Esophagus squamous epithelium (tissue), 5 donors: Measurements from ENCODE around the gene NUBPL. TPM values are rescaled to one million over a fixed set of nuclear protein-coding genes. Genes with fewer than 3 reads are reported as not detected.

Experiments used
- DNase-seq: peaks from one replicate; lab custom pipeline; 2025; lab: John Stamatoyannopoulos, UW
- H3K27ac ChIP-seq, 4 donors: fragments of 200-600 bp; sonication (generic); one replicate each; pipeline ENCODE4 v1.5.1; 2016 to 2019; ENCODE audit warnings: mild to moderate bottlenecking in 1 of 4
- H3K27me3 ChIP-seq, 4 donors: fragments of 200-600 bp; sonication (generic); 1 replicate in 3 of 4; 2 replicates in 1 of 4; pipeline versions ENCODE4 v1.5.1 to v1.6.0; 2017 to 2021; ENCODE audit warnings: antibody characterized with exemption in 1 of 4
- H3K36me3 ChIP-seq, 3 donors: fragments of 200-600 bp; sonication (generic); one replicate each; pipeline ENCODE4 v1.5.1; 2016 to 2019
- H3K4me1 ChIP-seq, 3 donors: fragments of 200-600 bp; sonication (generic); one replicate each; pipeline ENCODE4 v1.5.1; 2017 to 2019
- H3K4me3 ChIP-seq, 4 donors: fragments of 200-600 bp; sonication (generic); 1 replicate in 3 of 4; 2 replicates in 1 of 4; pipeline ENCODE4 v1.5.1; 2016 to 2019; ENCODE audit warnings: mild to moderate bottlenecking in 2 of 4, moderate library complexity in 1 of 4
- H3K9me3 ChIP-seq, 3 donors: fragments of 200-600 bp; sonication (generic); one replicate each; pipeline ENCODE4 v1.5.1; 2016 to 2019
- CTCF ChIP-seq, 6 experiments: fragments of 450-650 bp in 4 of 6; fragments of 200-600 bp in 2 of 6; sonication (generic) in 2 of 6; IDR thresholded peaks; one replicate each; pipeline ENCODE4 v1.5.1; 2016 to 2019; ENCODE audit warnings: antibody characterized with exemption in 6 of 6, mild to moderate bottlenecking in 4 of 6, moderate library complexity in 4 of 6
- POLR2A ChIP-seq, 4 donors: fragments of 450-650 bp; IDR thresholded peaks; one replicate each; pipeline ENCODE4 v1.6.1; 2017; ENCODE audit warnings: antibody characterized with exemption in 4 of 4, mild to moderate bottlenecking in 4 of 4, moderate library complexity in 3 of 4
- WGBS, 2 donors: methylation state at CpG; one replicate each; pipeline ENCODE4 v1.1.5; 2018; 5-methylcytosine and 5-hydroxymethylcytosine counted together
- intact Hi-C: fragments of 100-400 bp; cut with DNase I; formaldehyde crosslinking; loops from one replicate; pipeline ENCODE4 v1.15.0; 2022
- total RNA-seq, 4 donors: library from RNA; depleted of rRNA; stranded (reverse); fragments of >200 nt; gene quantifications; one replicate each; pipeline ENCODE4 v1.1.0, GENCODE V29; 2016
- donor health status: DM: yes; HTN: yes; CAD: no.

Gene NUBPL
- total RNA-seq, 4 donors from 2014 or later: 2.9 to 8.4 (median 6.8) TPM

- Histone ChIP-seq H3K4me3 (no peak overlapping the region), H3K36me3 (peaks cover 0 to 14% (median 0%) of the 10 kb centered on the region in 3 donors), H3K4me1 (no peaks in the 10 kb centered on the region), H3K9me3 (no peaks in the 10 kb centered on the region), H3K27me3 (no peaks in the 10 kb centered on the region), H3K27ac (no peak overlapping the region)
- 83% methylated on average over 2 of the region's 3 CpGs; no CpG with 5 or more reads in 1 of the 2 donors for WGBS, 2 donors
- no peak for DNase-seq
- no peak for TF ChIP-seq CTCF (IDR thresholded peaks at IDR 0.05)
- no peak for TF ChIP-seq POLR2A (IDR thresholded peaks at IDR 0.05)
- intact Hi-C loops: no loop called here
Observed at GRCh38 chr14:31677630-31678029, 116.4 kb downstream of the NUBPL start.

GRCh38 chr14:31678421-31679249 is 117.4 kb downstream of the NUBPL start:
- WGBS, 2 donors: 83% methylated on average over 5 to 6 of the region's 9 CpGs
- no peaks in the 10 kb centered on the region for H3K9me3 ChIP-seq
- H3K4me1 ChIP-seq: no peaks in the 10 kb centered on the region
- no peak overlapping the region for H3K27ac ChIP-seq
- H3K36me3 ChIP-seq: peaks cover 0 to 14% (median 0%) of the 10 kb centered on the region in 3 donors
- TF ChIP-seq POLR2A (IDR thresholded peaks at IDR 0.05): no peak
- TF ChIP-seq CTCF (IDR thresholded peaks at IDR 0.05): no peak
- no peak for DNase-seq
- H3K27me3 ChIP-seq: no peaks in the 10 kb centered on the region
- no peak overlapping the region for H3K4me3 ChIP-seq
- intact Hi-C loops: no loop called here

GRCh38 chr14:31682768-31683167 is 121.6 kb downstream of the NUBPL start:
- intact Hi-C loops: no loop called here
- WGBS, 2 donors: 94 to 97% methylated on average over 2 of the region's 2 CpGs
- TF ChIP-seq CTCF (IDR thresholded peaks at IDR 0.05): no peak
- no peak for TF ChIP-seq POLR2A (IDR thresholded peaks at IDR 0.05)

GRCh38 chr14:31687726-31688125 is 126.5 kb downstream of the NUBPL start:
- DNase-seq: no peak
- TF ChIP-seq CTCF (IDR thresholded peaks at IDR 0.05) (no peak), POLR2A (IDR thresholded peaks at IDR 0.05) (no peak)
- H3K4me3 ChIP-seq: no peak overlapping the region
- H3K9me3 ChIP-seq: no peaks in the 10 kb centered on the region
- no peaks in the 10 kb centered on the region for H3K27me3 ChIP-seq
- WGBS, 2 donors: 93 to 100% methylated on average over 1 of the region's 1 CpG
- H3K36me3 ChIP-seq: no peaks in the 10 kb centered on the region
- H3K4me1 ChIP-seq: no peaks in the 10 kb centered on the region
- no peak overlapping the region for H3K27ac ChIP-seq
- intact Hi-C loops: no loop called here

More at GRCh38 chr14:31682768-31683167, 121.6 kb downstream of the NUBPL start:
- Histone ChIP-seq H3K27me3 (no peaks in the 10 kb centered on the region), H3K4me3 (no peak overlapping the region), H3K4me1 (no peaks in the 10 kb centered on the region), H3K9me3 (no peaks in the 10 kb centered on the region), H3K36me3 (peaks cover 0 to 9% (median 0%) of the 10 kb centered on the region in 3 donors), H3K27ac (no peak overlapping the region)
- DNase-seq: no peak

GRCh38 chr14:31690056-31690455 is 128.9 kb downstream of the NUBPL start:
- no peaks in the 10 kb centered on the region for H3K36me3 ChIP-seq
- no peak overlapping the region for H3K4me3 ChIP-seq
- intact Hi-C loops: no loop called here
- TF ChIP-seq POLR2A (IDR thresholded peaks at IDR 0.05) (no peak), CTCF (IDR thresholded peaks at IDR 0.05) (no peak)
- no peak overlapping the region for H3K27ac ChIP-seq
- 66 to 70% methylated on average over 3 of the region's 3 CpGs for WGBS, 2 donors
- no peaks in the 10 kb centered on the region for H3K27me3 ChIP-seq
- H3K9me3 ChIP-seq: no peaks in the 10 kb centered on the region
- no peaks in the 10 kb centered on the region for H3K4me1 ChIP-seq
- no peak for DNase-seq
